Right lobe of liver (tissue), 6 donors: Measurements from ENCODE around the gene LTN1. TPM values are rescaled to one million over a fixed set of nuclear protein-coding genes. Genes with fewer than 3 reads are reported as not detected.
"Not testable (repeated sequence)": the region's sequence is repeated elsewhere in the genome, so short reads cannot be mapped to it uniquely, and the experiment has no call there.

Experiments
- ATAC-seq, 4 donors: fragments of 200-7000 bp; cut with Tn5 transposase; one replicate each; pipeline ENCODE4 v1.9.1; 2020; ENCODE audit warnings: mild to moderate bottlenecking in 4 of 4, moderate library complexity in 4 of 4
- DNase-seq, 3 donors: peaks; one replicate each; pipeline ENCODE4 v3.0.0-alpha.2; 2020
- H3K27ac ChIP-seq, 3 donors: fragments of 200-600 bp; one replicate each; pipeline ENCODE4 v1.8.0; 2022
- H3K27me3 ChIP-seq, 2 donors: fragments of 200-600 bp; one replicate each; pipeline ENCODE4 v1.8.0; 2022
- H3K36me3 ChIP-seq, 4 donors: fragments of 200-600 bp; sonication (generic) in 1 of 4; one replicate each; pipeline versions ENCODE4 v1.5.1 to v1.8.0; 2017 to 2022; ENCODE audit warnings: control low read depth in 1 of 4
- H3K4me1 ChIP-seq, 4 donors: fragments of 200-600 bp; sonication (generic) in 1 of 4; one replicate each; pipeline versions ENCODE4 v1.5.1 to v1.8.0; 2017 to 2022; ENCODE audit warnings: control low read depth in 1 of 4
- H3K4me3 ChIP-seq, 3 donors: fragments of 200-600 bp; one replicate each; pipeline ENCODE4 v1.8.0; 2022
- H3K9me3 ChIP-seq, 4 donors: fragments of 200-600 bp; sonication (generic) in 1 of 4; one replicate each; pipeline versions ENCODE4 v1.5.1 to v1.8.0; 2017 to 2022; ENCODE audit warnings: control low read depth in 1 of 4
- CTCF ChIP-seq, 4 donors: fragments of 200-600 bp in 3 of 4; fragments of 450-650 bp in 1 of 4; IDR thresholded peaks; one replicate each; pipeline versions ENCODE4 v1.5.1 to v1.8.0; 2016 to 2022; ENCODE audit warnings: antibody characterized with exemption in 4 of 4, mild to moderate bottlenecking in 2 of 4
- POLR2A ChIP-seq: fragments of 450-650 bp; IDR thresholded peaks from one replicate; pipeline ENCODE4 v1.6.1; 2017; ENCODE audit warnings: antibody characterized with exemption, mild to moderate bottlenecking
- WGBS: methylation state at CpG from one replicate; pipeline ENCODE4 v1.1.6; 2018; ENCODE audit warnings: low coverage, low lambda C conversion rate; ENCODE audit not compliant: insufficient coverage; ENCODE audit errors: missing lambda C conversion rate; 5-methylcytosine and 5-hydroxymethylcytosine counted together
- intact Hi-C, 2 donors: fragments of 100-400 bp; cut with DNase I; formaldehyde crosslinking; loops; one replicate each; pipeline versions ENCODE4 v1.11.2 to v1.14.1; 2022
- total RNA-seq, 6 experiments: library from RNA; depleted of rRNA in 2 of 6; stranded (reverse); fragments of >200 nt in 2 of 6; fragmentation: NEBNext Ultra II Directional in 3 of 6; extraction: Animal tissue kit (Norgen Biotek cat#: 25700) in 3 of 6; gene quantifications; one replicate each; pipeline versions ENCODE4 v1.1.0 to v1.2.4, GENCODE V29; 2016 to 2023
- donor health status: DM: no; HTN: yes; CAD: no.
- donor health status: DM: no; HTN: no; CAD: no.
- donor health status: DM: no; HTN: no; CAD: no.
- donor health status: DM: no; HTN: yes; CAD: no.
- donor health status: DM: no; HTN: yes; CAD: no.

Gene LTN1
- total RNA-seq, 6 experiments from 2014 or later, result 10.7 to 13.9 (median 12.7) TPM

- H3K4me3 ChIP-seq, result no peak overlapping the region
- DNase-seq, result no peak
- no peaks in the 10 kb centered on the region for H3K36me3 ChIP-seq
- no peaks in the 10 kb centered on the region for H3K9me3 ChIP-seq
- intact Hi-C loops, result no loop called here
- 90% methylated on average over 4 of the region's 4 CpGs for WGBS
- peaks cover 0 to 16% (median 5%) of the 10 kb centered on the region in 4 donors for H3K4me1 ChIP-seq
- no peak overlapping the region for H3K27ac ChIP-seq
- no peak for ATAC-seq
- no peak for TF ChIP-seq CTCF (IDR thresholded peaks at IDR 0.05)
- TF ChIP-seq POLR2A, result no peak
- H3K27me3 ChIP-seq, result no peaks in the 10 kb centered on the region
Measured at GRCh38 chr21:29022166-29022565, 29.5 kb upstream of the LTN1 start.

GRCh38 chr21:29018540-29018939 is 25.9 kb upstream of the LTN1 start:
- ATAC-seq (peak; percentile 14 to 40 (median 32)), DNase-seq (no peak)
- no peak for TF ChIP-seq CTCF (IDR thresholded peaks at IDR 0.05)
- no peak for TF ChIP-seq POLR2A
- Histone ChIP-seq H3K27ac (peak overlapping the region; percentile 53 to 67 (median 54)), H3K9me3 (no peaks in the 10 kb centered on the region), H3K4me1 (peaks cover 0 to 8% (median 3%) of the 10 kb centered on the region in 4 donors), H3K4me3 (peak overlapping the region; percentile 74 to 94 (median 81)), H3K36me3 (no peaks in the 10 kb centered on the region), H3K27me3 (no peaks in the 10 kb centered on the region)
- WGBS, result 8% methylated on average over 12 of the region's 12 CpGs
- intact Hi-C loops, result no loop called here

GRCh38 chr21:29017639-29018237 is 25.1 kb upstream of the LTN1 start:
- no peaks in the 10 kb centered on the region for H3K27me3 ChIP-seq
- no peak for TF ChIP-seq POLR2A
- no peak for TF ChIP-seq CTCF (IDR thresholded peaks at IDR 0.05)
- WGBS, result 62% methylated on average over 6 of the region's 6 CpGs
- no peak overlapping the region for H3K27ac ChIP-seq
- H3K4me1 ChIP-seq, result peaks cover 0 to 8% (median 3%) of the 10 kb centered on the region in 4 donors
- no peak for DNase-seq
- intact Hi-C loops, result no loop called here
- H3K4me3 ChIP-seq, result peak overlapping the region; percentile 74 to 94 (median 81)
- H3K9me3 ChIP-seq, result no peaks in the 10 kb centered on the region
- no peaks in the 10 kb centered on the region for H3K36me3 ChIP-seq
- ATAC-seq, result no peak

GRCh38 chr21:29011236-29011635 is 18.6 kb upstream of the LTN1 start:
- H3K27me3 ChIP-seq, H3K4me3 ChIP-seq, H3K4me1 ChIP-seq, H3K9me3 ChIP-seq, DNase-seq, ATAC-seq, intact Hi-C loops, H3K27ac ChIP-seq: not testable (repeated sequence)
- no CpG with 5 or more reads among the region's 30 CpGs for WGBS
- H3K36me3 ChIP-seq, result peaks cover 0 to 14% (median 8%) of the 10 kb centered on the region in 4 donors

- Histone ChIP-seq H3K4me3 (no peak overlapping the region), H3K27ac (no peak overlapping the region), H3K4me1 (peaks cover 0 to 7% (median 0%) of the 10 kb centered on the region in 4 donors), H3K9me3 (no peaks in the 10 kb centered on the region), H3K36me3 (peaks cover 0 to 14% (median 8%) of the 10 kb centered on the region in 4 donors), H3K27me3 (no peaks in the 10 kb centered on the region)
- ATAC-seq (no peak), DNase-seq (no peak)
- intact Hi-C loops, result no loop called here
- TF ChIP-seq CTCF (IDR thresholded peaks at IDR 0.05) (no peak), POLR2A (no peak)
- WGBS, result 89% methylated on average over 3 of the region's 3 CpGs
Measured at GRCh38 chr21:29008367-29008766, 15.7 kb upstream of the LTN1 start.
